CD14-positive monocyte (primary cell): ENCODE measurements around the gene RSAD2. TPM values are rescaled to one million over a fixed set of nuclear protein-coding genes. Genes with fewer than 3 reads are reported as not detected.

Source experiments
- DNase-seq, 3 donors: peaks; one replicate each; pipeline ENCODE4 v3.0.0-alpha.2; 2011 to 2022
- H2AFZ ChIP-seq: 2 replicates; pipeline ENCODE4 v1.6.0; 2012; ENCODE audit warnings: mild to moderate bottlenecking, low read depth, low read length, inconsistent platforms; ENCODE audit not compliant: insufficient read depth, poor library complexity, severe bottlenecking
- H3K27ac ChIP-seq, 2 donors: 1 replicate in 1 of 2; 2 replicates in 1 of 2; pipeline ENCODE4 v1.5.1; 2012 to 2013; ENCODE audit warnings: low read length in 2 of 2, control low read depth in 1 of 2, inconsistent platforms in 1 of 2, low read depth in 1 of 2, mild to moderate bottlenecking in 1 of 2
- H3K27me3 ChIP-seq, 2 donors: one replicate each; pipeline versions ENCODE4 v1.6.0 to v1.6.1; 2011 to 2013; ENCODE audit warnings: low read length in 2 of 2; ENCODE audit not compliant: control insufficient read depth in 2 of 2, insufficient read depth in 2 of 2
- H3K36me3 ChIP-seq, 2 donors: replicated peaks in 1 of 2; 1 replicate in 1 of 2; 2 replicates in 1 of 2; pipeline versions ENCODE4 v1.5.1 to v1.6.1; 2012 to 2013; ENCODE audit warnings: low read length in 2 of 2, control low read depth in 1 of 2, inconsistent platforms in 1 of 2, mild to moderate bottlenecking in 1 of 2; ENCODE audit not compliant: insufficient read depth in 2 of 2, control insufficient read depth in 1 of 2
- H3K4me1 ChIP-seq, 2 donors: 1 replicate in 1 of 2; 2 replicates in 1 of 2; pipeline versions ENCODE4 v1.5.1 to v1.6.1; 2012 to 2013; ENCODE audit warnings: low read length in 2 of 2, control low read depth in 1 of 2, inconsistent platforms in 1 of 2, mild to moderate bottlenecking in 1 of 2, moderate library complexity in 1 of 2; ENCODE audit not compliant: insufficient read depth in 2 of 2, control insufficient read depth in 1 of 2
- H3K4me2 ChIP-seq: replicated peaks from 2 replicates; pipeline ENCODE3; 2012; ENCODE audit warnings: low read length, moderate library complexity, mild to moderate bottlenecking; ENCODE audit not compliant: poor library complexity, severe bottlenecking; ENCODE audit errors: extremely low read depth
- H3K4me3 ChIP-seq, 3 experiments: fragments of 200-600 bp in 1 of 3; sonication (generic) in 1 of 3; replicated peaks in 1 of 3; 1 replicate in 2 of 3; 2 replicates in 1 of 3; pipeline ENCODE4 v1.5.1; 2011 to 2013; ENCODE audit warnings: low read length in 3 of 3, mild to moderate bottlenecking in 3 of 3, control low read depth in 2 of 3, low read depth in 2 of 3, inconsistent platforms in 1 of 3, moderate library complexity in 1 of 3
- H3K79me2 ChIP-seq: 2 replicates; pipeline ENCODE4 v1.6.0; 2012; ENCODE audit warnings: mild to moderate bottlenecking, control low read depth, inconsistent platforms, low read length, moderate library complexity; ENCODE audit not compliant: insufficient read depth
- H3K9ac ChIP-seq: 2 replicates; pipeline ENCODE4 v1.6.0; 2017; ENCODE audit warnings: low read length, mild to moderate bottlenecking; ENCODE audit not compliant: insufficient read depth, poor library complexity, severe bottlenecking
- H3K9me3 ChIP-seq, 2 donors: replicated peaks in 1 of 2; 1 replicate in 1 of 2; 2 replicates in 1 of 2; pipeline versions ENCODE4 v1.5.1 to v1.6.1; 2012 to 2013; ENCODE audit warnings: low read length in 2 of 2, control low read depth in 1 of 2; ENCODE audit not compliant: control insufficient read depth in 1 of 2, insufficient read depth in 1 of 2
- H4K20me1 ChIP-seq: 2 replicates; pipeline ENCODE4 v1.6.0; 2012; ENCODE audit warnings: mild to moderate bottlenecking, low read length, control low read depth, moderate library complexity; ENCODE audit not compliant: insufficient read depth
- H3K27ac Mint-ChIP-seq, 7 donors: one replicate each; pipeline ENCODE4 v1.8.0; 2020; ENCODE audit warnings: mild to moderate bottlenecking in 7 of 7, mixed read lengths in 7 of 7, moderate library complexity in 6 of 7, inconsistent platforms in 2 of 7
- H3K27me3 Mint-ChIP-seq, 3 donors: one replicate each; pipeline ENCODE4 v1.8.0; 2021 to 2022; ENCODE audit warnings: low read depth in 3 of 3, mild to moderate bottlenecking in 3 of 3, mixed read lengths in 3 of 3, moderate library complexity in 3 of 3, inconsistent platforms in 1 of 3
- H3K36me3 Mint-ChIP-seq, 2 donors: one replicate each; pipeline ENCODE4 v1.8.0; 2020; ENCODE audit warnings: mixed read lengths in 2 of 2, inconsistent platforms in 1 of 2, mild to moderate bottlenecking in 1 of 2
- H3K4me1 Mint-ChIP-seq: one replicate; pipeline ENCODE4 v1.8.0; 2020; ENCODE audit warnings: mild to moderate bottlenecking, mixed read lengths
- H3K4me3 Mint-ChIP-seq, 2 donors: one replicate each; pipeline ENCODE4 v1.8.0; 2020; ENCODE audit warnings: mild to moderate bottlenecking in 2 of 2, mixed read lengths in 2 of 2, moderate library complexity in 1 of 2
- H3K9me3 Mint-ChIP-seq, 7 donors: one replicate each; pipeline ENCODE4 v1.8.0; 2020 to 2022; ENCODE audit warnings: mixed read lengths in 7 of 7, mild to moderate bottlenecking in 6 of 7, moderate library complexity in 6 of 7, inconsistent platforms in 2 of 7
- CTCF ChIP-seq: fragments of 200-600 bp; IDR thresholded peaks from one replicate; pipeline ENCODE4 v1.8.0; 2022; ENCODE audit warnings: antibody characterized with exemption, mild to moderate bottlenecking
- WGBS: methylation state at CpG from one replicate; pipeline ENCODE4 v1.1.5; 2013; ENCODE audit warnings: missing lambda C conversion rate; ENCODE audit not compliant: insufficient coverage; 5-methylcytosine and 5-hydroxymethylcytosine counted together
- intact Hi-C, 2 donors: fragments of 100-400 bp; cut with micrococcal nuclease; formaldehyde crosslinking; loops; one replicate each; pipeline versions ENCODE4 v1.15.0 to v1.15.1; 2023
- polyA plus RNA-seq, 3 donors: library from polyadenylated mRNA; depleted of rRNA in 1 of 3; unstranded in 2 of 3; stranded (reverse) in 1 of 3; fragments of 300-500 nt in 2 of 3; fragments of >200 nt in 1 of 3; fragmentation: Illumina TruSeq in 2 of 3; gene quantifications; 1 replicate in 2 of 3; 2 replicates in 1 of 3; pipeline ENCODE4 v1.2.3, GENCODE V29; 2012 to 2021

RSAD2 gene
- polyA plus RNA-seq, 3 donors: 6.0 to 12.6 (median 10.3) TPM

- Mint-ChIP-seq H3K4me1 (peaks cover 30% of the 10 kb centered on the region), H3K27ac (peak overlapping the region in 5 of 7 donors; percentile 10 to 72 (median 22)), H3K36me3 (no peaks in the 10 kb centered on the region), H3K27me3 (no peaks in the 10 kb centered on the region), H3K9me3 (no peaks in the 10 kb centered on the region), H3K4me3 (peak overlapping the region in 1 of 2 donors; percentile 70)
- TF ChIP-seq CTCF: no peak
- Histone ChIP-seq H3K9me3 (no peaks in the 10 kb centered on the region), H4K20me1 (no peaks in the 10 kb centered on the region), H3K79me2 (peaks cover 28% of the 10 kb centered on the region), H3K27me3 (no peaks in the 10 kb centered on the region), H3K27ac (peak overlapping the region in 1 of 2 donors; percentile 2), H3K36me3 (no peaks in the 10 kb centered on the region), H2AFZ (peak overlapping the region; percentile 70), H3K4me3 (peak overlapping the region in 1 of 3 experiments; percentile 43), H3K4me2 (peak overlapping the region; percentile 55), H3K9ac (no peak overlapping the region), H3K4me1 (peaks cover 16 to 25% of the 10 kb centered on the region in 2 donors)
- DNase-seq: peak in 1 of 3 donors; percentile 13
- WGBS: no CpG with 5 or more reads among the region's 3 CpGs
- intact Hi-C loops: no loop called here
Observed at GRCh38 chr2:6933911-6934310, 56.3 kb downstream of the RSAD2 start.

- Histone ChIP-seq H3K4me1 (peaks cover 16 to 25% of the 10 kb centered on the region in 2 donors), H3K27ac (peak overlapping the region in 1 of 2 donors; percentile 43)
- H3K4me3 Mint-ChIP-seq: peak overlapping the region in 1 of 2 donors; percentile 54
Observed at GRCh38 chr2:6934345-6934744, 56.8 kb downstream of the RSAD2 start.

More at GRCh38 chr2:6934345-6934744, 56.8 kb downstream of the RSAD2 start:
- Histone ChIP-seq H3K9me3 (no peaks in the 10 kb centered on the region), H3K27me3 (no peaks in the 10 kb centered on the region), H3K36me3 (no peaks in the 10 kb centered on the region), H2AFZ (peak overlapping the region; percentile 52), H3K9ac (no peak overlapping the region), H4K20me1 (no peaks in the 10 kb centered on the region), H3K79me2 (peaks cover 29% of the 10 kb centered on the region), H3K4me2 (peak overlapping the region; percentile 55), H3K4me3 (peak overlapping the region in 1 of 3 experiments; percentile 43)
- H3K4me1 Mint-ChIP-seq: peaks cover 28% of the 10 kb centered on the region
- no peak for DNase-seq
- peak overlapping the region in 6 of 7 donors; percentile 26 to 80 (median 50) for H3K27ac Mint-ChIP-seq
- TF ChIP-seq CTCF: no peak
- no peaks in the 10 kb centered on the region for H3K9me3 Mint-ChIP-seq
- no peaks in the 10 kb centered on the region for H3K36me3 Mint-ChIP-seq
- no peaks in the 10 kb centered on the region for H3K27me3 Mint-ChIP-seq
- WGBS: no CpG with 5 or more reads among the region's 1 CpG
- intact Hi-C loops: no loop called here
